ENCODE data around the gene HBZ. TPM values are rescaled to one million over a fixed set of nuclear protein-coding genes. Genes with fewer than 3 reads are reported as not detected.

HBZ gene
- total and polyA plus RNA-seq, 9 of the 15 experiments (the other 6 are each of a cell fraction or from before 2014, with no cell fraction given): 58.0 to 610 (median 113) TPM

DNA sequence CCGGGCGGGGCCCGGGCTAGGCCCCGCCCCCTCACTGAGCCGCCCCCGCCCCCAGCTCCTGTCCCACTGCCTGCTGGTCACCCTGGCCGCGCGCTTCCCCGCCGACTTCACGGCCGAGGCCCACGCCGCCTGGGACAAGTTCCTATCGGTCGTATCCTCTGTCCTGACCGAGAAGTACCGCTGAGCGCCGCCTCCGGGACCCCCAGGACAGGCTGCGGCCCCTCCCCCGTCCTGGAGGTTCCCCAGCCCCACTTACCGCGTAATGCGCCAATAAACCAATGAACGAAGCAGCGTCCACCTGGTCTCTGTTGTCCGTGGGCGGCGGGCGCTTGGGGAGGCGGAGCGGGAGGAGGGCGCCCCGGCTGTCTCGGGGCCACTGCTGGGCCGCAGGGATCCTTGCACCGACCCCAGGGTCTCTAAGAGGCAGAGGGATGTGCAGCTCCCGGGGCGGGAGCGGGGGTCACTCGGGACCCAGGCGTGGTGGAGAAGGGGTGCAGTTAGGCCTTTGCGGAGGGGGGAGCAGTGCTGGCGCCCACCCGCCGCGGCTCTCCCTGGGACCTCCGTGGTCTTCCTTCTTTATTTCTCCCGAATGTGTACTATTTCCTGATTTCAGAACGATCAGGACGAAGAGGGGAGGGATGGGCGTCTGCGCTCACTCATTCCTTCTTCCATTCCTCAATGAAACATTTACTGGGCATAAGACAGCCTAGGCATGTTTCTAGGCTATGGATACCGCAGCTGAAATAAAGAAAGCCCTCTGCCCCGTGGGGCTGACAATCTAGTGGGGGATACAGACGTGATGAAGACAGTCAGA is 2.0 kb downstream of the HBZ start (continued):
- TF ChIP-seq, protein P1, sequence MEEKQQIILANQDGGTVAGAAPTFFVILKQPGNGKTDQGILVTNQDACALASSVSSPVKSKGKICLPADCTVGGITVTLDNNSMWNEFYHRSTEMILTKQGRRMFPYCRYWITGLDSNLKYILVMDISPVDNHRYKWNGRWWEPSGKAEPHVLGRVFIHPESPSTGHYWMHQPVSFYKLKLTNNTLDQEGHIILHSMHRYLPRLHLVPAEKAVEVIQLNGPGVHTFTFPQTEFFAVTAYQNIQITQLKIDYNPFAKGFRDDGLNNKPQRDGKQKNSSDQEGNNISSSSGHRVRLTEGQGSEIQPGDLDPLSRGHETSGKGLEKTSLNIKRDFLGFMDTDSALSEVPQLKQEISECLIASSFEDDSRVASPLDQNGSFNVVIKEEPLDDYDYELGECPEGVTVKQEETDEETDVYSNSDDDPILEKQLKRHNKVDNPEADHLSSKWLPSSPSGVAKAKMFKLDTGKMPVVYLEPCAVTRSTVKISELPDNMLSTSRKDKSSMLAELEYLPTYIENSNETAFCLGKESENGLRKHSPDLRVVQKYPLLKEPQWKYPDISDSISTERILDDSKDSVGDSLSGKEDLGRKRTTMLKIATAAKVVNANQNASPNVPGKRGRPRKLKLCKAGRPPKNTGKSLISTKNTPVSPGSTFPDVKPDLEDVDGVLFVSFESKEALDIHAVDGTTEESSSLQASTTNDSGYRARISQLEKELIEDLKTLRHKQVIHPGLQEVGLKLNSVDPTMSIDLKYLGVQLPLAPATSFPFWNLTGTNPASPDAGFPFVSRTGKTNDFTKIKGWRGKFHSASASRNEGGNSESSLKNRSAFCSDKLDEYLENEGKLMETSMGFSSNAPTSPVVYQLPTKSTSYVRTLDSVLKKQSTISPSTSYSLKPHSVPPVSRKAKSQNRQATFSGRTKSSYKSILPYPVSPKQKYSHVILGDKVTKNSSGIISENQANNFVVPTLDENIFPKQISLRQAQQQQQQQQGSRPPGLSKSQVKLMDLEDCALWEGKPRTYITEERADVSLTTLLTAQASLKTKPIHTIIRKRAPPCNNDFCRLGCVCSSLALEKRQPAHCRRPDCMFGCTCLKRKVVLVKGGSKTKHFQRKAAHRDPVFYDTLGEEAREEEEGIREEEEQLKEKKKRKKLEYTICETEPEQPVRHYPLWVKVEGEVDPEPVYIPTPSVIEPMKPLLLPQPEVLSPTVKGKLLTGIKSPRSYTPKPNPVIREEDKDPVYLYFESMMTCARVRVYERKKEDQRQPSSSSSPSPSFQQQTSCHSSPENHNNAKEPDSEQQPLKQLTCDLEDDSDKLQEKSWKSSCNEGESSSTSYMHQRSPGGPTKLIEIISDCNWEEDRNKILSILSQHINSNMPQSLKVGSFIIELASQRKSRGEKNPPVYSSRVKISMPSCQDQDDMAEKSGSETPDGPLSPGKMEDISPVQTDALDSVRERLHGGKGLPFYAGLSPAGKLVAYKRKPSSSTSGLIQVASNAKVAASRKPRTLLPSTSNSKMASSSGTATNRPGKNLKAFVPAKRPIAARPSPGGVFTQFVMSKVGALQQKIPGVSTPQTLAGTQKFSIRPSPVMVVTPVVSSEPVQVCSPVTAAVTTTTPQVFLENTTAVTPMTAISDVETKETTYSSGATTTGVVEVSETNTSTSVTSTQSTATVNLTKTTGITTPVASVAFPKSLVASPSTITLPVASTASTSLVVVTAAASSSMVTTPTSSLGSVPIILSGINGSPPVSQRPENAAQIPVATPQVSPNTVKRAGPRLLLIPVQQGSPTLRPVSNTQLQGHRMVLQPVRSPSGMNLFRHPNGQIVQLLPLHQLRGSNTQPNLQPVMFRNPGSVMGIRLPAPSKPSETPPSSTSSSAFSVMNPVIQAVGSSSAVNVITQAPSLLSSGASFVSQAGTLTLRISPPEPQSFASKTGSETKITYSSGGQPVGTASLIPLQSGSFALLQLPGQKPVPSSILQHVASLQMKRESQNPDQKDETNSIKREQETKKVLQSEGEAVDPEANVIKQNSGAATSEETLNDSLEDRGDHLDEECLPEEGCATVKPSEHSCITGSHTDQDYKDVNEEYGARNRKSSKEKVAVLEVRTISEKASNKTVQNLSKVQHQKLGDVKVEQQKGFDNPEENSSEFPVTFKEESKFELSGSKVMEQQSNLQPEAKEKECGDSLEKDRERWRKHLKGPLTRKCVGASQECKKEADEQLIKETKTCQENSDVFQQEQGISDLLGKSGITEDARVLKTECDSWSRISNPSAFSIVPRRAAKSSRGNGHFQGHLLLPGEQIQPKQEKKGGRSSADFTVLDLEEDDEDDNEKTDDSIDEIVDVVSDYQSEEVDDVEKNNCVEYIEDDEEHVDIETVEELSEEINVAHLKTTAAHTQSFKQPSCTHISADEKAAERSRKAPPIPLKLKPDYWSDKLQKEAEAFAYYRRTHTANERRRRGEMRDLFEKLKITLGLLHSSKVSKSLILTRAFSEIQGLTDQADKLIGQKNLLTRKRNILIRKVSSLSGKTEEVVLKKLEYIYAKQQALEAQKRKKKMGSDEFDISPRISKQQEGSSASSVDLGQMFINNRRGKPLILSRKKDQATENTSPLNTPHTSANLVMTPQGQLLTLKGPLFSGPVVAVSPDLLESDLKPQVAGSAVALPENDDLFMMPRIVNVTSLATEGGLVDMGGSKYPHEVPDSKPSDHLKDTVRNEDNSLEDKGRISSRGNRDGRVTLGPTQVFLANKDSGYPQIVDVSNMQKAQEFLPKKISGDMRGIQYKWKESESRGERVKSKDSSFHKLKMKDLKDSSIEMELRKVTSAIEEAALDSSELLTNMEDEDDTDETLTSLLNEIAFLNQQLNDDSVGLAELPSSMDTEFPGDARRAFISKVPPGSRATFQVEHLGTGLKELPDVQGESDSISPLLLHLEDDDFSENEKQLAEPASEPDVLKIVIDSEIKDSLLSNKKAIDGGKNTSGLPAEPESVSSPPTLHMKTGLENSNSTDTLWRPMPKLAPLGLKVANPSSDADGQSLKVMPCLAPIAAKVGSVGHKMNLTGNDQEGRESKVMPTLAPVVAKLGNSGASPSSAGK (IDR thresholded peaks at IDR 0.05): peak; percentile 82
- TF ChIP-seq MTA3 (IDR thresholded peaks at IDR 0.05; ENCODE audit: borderline replicate concordance) (0 out of 2 replicates have a peak, but pooled peaks have one; percentile 69), ZBTB1 (CRISPR knock-in tag; IDR thresholded peaks at IDR 0.05; ENCODE audit: borderline replicate concordance, low read depth) (no peak), LARP7 (IDR thresholded peaks at IDR 0.05) (no peak), NRF1 (conservative IDR thresholded peaks at IDR 0.05 in 1 of 2, IDR thresholded peaks at IDR 0.05 in 1 of 2) (peak in 1 of 2 experiments; percentile 13; a peak in 1 of 4 replicates), CBX8 (IDR thresholded peaks at IDR 0.05; ENCODE audit: borderline replicate concordance, extremely low read depth, low read depth, low read length, poor library complexity, severe bottlenecking) (no peak), ZNF431 (CRISPR knock-in tag; IDR thresholded peaks at IDR 0.05) (no peak), LCOR (CRISPR knock-in tag; IDR thresholded peaks at IDR 0.05) (no peak), ZKSCAN3 (CRISPR knock-in tag; IDR thresholded peaks at IDR 0.05) (no peak), TCF3 (CRISPR knock-in tag; IDR thresholded peaks at IDR 0.05) (no peak), L3MBTL2 (IDR thresholded peaks at IDR 0.05) (peak; percentile 77), TEAD4 (IDR thresholded peaks at IDR 0.05; ENCODE audit: low read length) (no peak), TEAD4 (CRISPR knock-in tag; IDR thresholded peaks at IDR 0.05; ENCODE audit: borderline replicate concordance) (no peak), PTTG1 (tag; IDR thresholded peaks at IDR 0.05; ENCODE audit: low read depth) (no peak), PHF8 (IDR thresholded peaks at IDR 0.05; ENCODE audit: borderline replicate concordance, low read length) (peak; percentile 40; the same call in 1 of the 2 replicates)
- TF ChIP-seq, protein P2, sequence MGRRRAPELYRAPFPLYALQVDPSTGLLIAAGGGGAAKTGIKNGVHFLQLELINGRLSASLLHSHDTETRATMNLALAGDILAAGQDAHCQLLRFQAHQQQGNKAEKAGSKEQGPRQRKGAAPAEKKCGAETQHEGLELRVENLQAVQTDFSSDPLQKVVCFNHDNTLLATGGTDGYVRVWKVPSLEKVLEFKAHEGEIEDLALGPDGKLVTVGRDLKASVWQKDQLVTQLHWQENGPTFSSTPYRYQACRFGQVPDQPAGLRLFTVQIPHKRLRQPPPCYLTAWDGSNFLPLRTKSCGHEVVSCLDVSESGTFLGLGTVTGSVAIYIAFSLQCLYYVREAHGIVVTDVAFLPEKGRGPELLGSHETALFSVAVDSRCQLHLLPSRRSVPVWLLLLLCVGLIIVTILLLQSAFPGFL (CRISPR knock-in tag; IDR thresholded peaks at IDR 0.05): no peak
